ENCODE results near the gene DUSP22.
"Not testable (repeated sequence)": the region's sequence is repeated elsewhere in the genome, so short reads cannot be mapped to it uniquely, and the experiment has no call there.

The DUSP22 gene

GRCh38 chr6:364609-365540 is 72.6 kb downstream of the DUSP22 start:
- no peak for DNase-seq (ENCODE audit: low read depth)

GRCh38 chr6:365835-366234 is 73.5 kb downstream of the DUSP22 start:
- DNase-seq (ENCODE audit: low read depth), result no peak

DNA sequence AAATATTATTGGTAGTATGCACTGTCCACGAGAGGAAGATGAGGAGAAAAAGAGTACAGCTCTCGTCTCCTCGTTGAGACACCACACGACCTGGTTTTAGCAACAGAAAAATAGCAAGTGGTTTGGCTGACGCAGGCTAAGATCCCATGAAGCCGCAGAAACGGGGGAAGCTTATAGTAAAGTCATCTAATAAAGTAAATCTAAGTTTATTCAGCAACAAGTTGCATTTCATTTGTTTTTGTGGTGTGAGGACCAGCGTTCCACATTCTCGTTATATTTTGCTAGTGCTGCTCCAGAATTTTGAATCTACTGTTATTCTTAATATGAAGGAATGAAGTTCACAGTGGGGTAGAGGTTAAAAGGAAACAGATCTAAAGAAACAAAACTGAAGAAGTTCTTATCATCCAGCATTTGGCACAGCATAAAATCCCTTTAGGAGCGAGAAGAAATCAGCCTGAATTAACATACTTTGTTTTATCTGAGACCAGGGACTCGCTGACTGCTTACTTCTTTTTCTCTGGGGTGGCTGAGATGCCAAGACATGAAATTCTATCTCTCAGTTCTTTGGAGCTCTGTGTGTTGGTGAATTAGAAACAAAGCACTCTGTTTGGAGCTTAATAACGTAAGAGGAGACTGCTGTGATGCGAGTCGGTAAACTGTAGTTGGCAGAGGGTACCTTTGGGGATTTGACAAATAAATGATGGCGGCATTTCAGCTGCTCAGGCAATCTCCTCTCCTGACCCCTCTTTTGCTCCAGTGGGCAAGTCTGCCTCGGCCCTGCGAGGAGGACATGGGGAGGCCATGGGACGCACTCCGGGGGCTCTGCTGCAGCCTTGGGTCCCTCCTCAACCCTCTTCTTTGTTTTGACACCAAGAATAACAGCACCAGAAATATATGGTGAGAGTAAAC is 74.4 kb downstream of the DUSP22 start:
- DNase-seq (ENCODE audit: low read depth), result no peak

- DNase-seq (ENCODE audit: low read depth), result no peak
Measured at GRCh38 chr6:367298-367794, 75.1 kb downstream of the DUSP22 start.

DNA sequence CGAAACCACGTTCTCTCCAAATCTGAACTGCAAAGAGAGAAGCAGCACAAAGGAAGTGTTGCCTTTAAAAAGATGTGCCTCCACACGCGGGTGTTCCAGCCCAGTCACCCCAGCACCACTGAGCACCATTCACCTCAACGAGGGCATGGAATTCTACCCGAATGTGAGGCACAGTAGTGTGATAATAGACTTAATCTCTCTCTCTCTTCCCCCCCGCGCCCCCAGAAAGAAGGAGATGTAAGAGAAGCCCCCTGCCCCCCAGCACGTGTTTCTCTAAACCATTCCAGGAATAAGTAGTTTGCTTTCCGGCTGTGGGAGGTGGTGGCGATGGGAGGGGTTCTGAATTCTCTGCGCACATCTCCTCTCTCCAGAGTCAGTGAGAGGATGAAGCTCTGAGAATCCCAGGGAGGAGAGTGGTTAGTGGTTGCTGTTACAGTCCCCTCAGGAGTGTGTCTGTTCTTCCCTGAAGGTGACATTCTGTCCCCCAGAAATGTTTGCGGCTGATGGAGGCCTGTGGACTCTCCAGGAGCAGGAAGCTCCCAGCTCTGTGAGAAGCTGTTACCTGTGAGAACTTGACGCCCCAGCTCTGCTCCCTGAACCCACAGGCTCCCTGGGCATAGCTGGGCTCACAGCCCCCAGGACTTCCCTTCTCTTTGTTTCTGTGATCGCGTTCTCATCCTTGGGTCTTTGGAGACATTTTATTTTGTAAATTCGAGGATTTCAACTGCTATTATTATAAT is 75.8 kb downstream of the DUSP22 start:
- DNase-seq (ENCODE audit: low read depth), result no peak

DNA sequence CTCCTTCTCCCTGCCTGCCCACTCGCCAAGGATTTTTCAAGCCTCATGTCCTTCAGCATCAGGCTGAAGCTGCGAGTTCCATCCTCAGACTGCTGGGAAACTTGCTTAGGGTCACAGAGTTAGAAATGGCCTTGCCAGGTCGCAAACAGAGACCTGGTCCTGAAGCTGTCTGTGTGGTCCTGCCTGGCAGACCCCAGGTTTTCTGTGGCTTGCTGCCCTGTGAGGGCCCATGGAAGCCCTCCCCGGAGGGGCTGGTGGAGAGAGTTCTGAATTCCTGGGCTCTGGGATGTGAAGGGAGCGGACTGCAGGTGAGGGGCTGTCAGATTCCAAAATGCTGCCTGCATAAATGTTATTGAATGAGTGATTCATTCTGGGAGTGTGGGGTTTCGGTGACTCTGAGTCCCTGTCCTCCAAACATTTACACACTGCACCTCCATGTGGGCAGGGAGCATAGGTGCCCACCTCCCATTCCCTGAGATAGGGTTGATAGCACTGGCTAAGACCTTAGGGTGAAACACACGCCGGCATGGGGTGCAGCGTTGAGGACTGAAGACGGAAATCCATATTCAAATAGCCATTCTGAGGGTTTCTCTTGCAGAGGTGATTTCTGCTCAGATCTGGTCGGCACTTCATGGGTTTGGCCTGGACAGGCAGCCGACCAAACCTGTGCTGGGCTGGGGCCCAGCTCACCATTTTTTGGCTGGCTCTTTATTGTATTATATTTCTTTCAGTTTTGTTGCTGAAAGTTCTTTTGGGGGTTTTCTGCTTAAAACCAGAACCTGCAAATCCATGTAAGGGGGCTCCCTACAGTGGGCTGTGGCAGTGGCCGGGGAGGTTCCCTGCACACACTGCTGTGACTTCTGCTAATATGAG is 77.5 kb downstream of the DUSP22 start:
- DNase-seq (ENCODE audit: low read depth), result no peak

- DNase-seq (ENCODE audit: low read depth), result no peak
Measured at GRCh38 chr6:370555-370954, 78.3 kb downstream of the DUSP22 start.

DNA sequence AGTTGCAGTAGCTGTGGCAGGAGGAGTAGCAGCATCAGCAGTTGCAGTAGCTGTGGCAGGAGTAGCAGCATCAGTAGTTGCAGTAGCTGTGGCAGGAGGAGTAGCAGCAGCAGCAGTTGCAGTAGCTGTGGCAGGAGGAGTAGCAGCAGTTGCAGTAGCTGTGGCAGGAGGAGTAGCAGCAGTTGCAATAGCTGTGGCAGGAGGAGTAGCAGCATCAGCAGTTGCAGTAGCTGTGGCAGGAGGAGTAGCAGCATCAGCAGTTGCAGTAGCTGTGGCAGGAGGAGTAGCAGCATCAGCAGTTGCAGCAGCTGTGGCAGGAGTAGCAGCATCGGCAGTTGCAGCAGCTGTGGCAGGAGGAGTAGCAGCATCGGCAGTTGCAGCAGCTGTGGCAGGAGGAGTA is 79.6 kb downstream of the DUSP22 start:
- not testable (repeated sequence) for DNase-seq (ENCODE audit: low read depth)

DNA sequence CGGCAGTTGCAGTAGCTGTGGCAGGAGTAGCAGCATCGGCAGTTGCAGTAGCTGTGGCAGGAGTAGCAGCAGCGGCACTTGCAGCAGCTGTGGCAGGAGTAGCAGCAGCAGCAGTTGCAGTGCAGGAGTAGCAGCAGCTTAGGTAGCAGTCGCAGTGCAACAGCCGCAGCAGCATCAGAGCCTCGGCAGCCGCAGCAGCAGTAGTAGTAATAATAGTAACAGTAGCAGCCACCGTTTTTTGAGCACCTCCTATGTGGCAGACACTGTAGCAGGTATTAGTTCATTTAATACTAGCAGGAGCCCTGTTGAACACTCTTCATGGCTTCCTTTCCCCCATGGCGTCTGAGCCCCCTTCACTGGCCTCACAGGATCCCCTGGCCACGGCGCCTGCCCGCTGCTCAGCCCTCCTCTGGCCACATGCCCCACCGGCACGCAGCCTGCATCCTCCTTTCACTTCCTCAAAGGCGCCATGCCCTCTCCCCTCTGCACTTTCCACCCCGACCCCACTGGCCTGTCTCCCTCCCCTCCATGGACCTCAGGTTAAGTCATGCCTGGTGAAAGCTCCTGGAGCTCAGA is 80.1 kb downstream of the DUSP22 start:
- DNase-seq (ENCODE audit: low read depth), result no peak

GRCh38 chr6:373031-373430 is 80.7 kb downstream of the DUSP22 start:
- DNase-seq (ENCODE audit: low read depth), result no peak

DNA sequence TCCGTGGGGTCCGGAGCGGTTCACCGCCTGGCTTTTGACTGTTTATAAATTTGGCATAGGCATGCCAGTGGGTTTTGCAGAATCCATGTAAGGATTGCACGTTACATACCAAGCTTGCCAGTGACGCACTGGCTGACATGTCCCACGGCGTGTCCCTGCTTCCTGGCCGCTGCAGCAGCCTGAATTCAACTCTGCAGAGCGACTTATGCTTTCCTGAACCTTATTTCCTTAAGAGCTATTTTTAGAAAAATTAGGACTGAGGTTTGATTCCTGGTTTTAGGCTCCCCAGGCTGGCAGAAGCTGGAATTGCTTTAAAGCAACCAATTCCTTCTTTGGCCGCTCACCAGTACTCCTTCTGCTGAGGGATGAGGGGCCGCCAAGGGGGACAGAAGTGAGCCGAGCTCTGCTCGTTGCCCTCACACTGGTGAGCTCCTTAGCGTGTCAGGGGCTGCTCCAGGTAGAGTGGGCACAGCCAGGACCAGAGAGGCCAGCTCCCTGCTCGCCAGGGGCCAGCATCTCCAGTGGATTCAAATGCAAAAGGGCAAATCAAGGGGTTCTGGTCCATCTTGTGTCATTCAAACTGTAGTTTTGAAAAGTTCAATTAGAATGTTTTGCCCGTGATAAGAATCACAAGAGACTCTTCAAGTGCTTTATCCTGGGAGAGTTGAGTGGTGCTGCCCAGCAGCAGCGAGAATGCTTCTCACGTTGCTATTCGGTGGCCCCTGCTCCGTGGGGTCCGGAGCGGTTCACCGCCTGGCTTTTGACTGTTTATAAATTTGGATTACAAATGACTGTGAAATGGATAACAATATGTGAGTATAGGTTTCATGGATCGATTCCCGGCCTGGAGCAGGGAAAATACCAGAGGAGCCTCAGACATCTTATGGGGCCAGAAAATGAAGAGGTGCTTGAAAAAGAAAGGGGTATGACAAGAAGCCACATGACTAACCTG is 81.8 kb downstream of the DUSP22 start:
- DNase-seq (ENCODE audit: low read depth), result no peak

DNA sequence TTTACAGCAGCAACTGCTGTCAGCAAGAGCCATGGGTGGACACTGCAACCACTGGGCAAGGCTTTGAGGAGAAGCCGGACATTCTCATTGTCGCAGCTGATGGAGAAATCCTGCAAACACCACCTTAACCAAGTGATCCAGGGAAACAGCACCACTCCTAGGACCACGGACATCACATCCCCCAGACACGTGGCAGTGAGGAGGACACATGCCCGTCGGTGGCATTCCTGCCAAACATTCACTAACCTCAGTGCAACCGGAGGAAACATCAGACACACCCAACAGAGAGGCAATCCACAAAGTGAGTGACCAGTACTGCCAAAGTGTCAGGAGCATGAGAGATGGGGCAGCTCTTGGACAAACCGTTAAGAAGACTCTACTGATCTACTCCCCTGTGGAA is 82.7 kb downstream of the DUSP22 start:
- DNase-seq (ENCODE audit: low read depth), result no peak

DNA sequence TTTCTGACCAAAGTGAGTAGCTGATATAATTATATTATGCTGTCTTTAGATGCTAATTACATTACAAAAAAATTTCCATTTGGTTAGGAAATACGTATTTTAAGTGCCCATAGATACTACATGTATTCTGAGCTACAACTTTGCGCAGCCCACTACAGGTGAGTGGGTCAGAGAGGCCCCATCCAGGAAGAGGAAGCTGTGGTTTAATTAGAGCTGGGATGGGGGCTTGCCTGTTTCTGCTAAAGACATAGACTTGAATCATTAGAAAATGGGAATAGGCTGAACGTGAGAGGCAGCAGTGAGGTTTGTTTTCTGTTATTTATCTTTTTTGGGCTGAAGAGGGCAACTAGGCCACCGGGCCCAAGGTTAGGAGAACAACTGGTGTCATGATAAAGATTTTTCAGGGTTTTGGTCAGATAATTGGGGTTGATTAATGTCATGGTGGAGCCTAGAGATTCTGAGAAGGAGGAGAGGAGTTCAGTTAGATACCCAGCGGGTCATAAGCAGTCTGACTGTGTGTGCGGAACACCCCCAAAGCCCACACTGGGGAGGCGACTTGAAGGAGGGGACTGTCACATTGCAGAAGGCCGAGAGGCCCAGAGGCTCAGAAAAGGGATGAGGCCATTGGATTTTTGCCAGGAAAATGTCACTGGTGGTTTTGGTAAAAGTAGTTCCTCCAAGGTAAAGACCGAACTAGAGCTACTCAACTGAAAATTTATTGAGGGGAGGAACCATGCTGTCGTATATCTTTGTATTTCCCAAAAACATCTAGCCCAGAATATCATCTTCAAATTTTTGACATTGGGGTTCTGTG is 84.7 kb downstream of the DUSP22 start:
- no peak for DNase-seq (ENCODE audit: low read depth)

- not testable (repeated sequence) for DNase-seq (ENCODE audit: low read depth)
Measured at GRCh38 chr6:377641-378020, 85.3 kb downstream of the DUSP22 start.

GRCh38 chr6:378090-378957 is 86.0 kb downstream of the DUSP22 start:
- no peak for DNase-seq (ENCODE audit: low read depth)

DNA sequence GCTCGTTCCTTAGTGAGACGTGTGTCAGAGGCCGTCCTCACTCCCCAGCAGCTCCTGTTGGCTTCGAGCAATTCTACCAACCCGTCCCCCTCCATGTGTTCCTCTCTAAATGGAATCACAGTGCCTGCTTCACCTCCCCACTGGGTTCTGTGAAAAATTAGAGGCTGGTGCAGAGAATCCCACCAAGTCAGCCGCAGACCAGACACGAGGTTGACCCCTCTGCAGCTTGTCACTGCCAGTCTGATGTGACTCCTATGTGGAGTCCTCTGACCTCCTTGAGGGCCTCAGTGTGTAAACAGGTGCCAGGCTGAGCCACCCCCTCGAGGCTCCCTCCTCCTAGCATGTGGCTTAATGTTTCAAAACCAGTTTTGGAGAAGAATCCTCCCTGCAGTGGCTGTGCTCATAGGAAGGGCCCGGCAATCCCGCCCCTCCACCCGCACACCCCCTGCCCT is 86.7 kb downstream of the DUSP22 start:
- no peak for DNase-seq (ENCODE audit: low read depth)

DNA sequence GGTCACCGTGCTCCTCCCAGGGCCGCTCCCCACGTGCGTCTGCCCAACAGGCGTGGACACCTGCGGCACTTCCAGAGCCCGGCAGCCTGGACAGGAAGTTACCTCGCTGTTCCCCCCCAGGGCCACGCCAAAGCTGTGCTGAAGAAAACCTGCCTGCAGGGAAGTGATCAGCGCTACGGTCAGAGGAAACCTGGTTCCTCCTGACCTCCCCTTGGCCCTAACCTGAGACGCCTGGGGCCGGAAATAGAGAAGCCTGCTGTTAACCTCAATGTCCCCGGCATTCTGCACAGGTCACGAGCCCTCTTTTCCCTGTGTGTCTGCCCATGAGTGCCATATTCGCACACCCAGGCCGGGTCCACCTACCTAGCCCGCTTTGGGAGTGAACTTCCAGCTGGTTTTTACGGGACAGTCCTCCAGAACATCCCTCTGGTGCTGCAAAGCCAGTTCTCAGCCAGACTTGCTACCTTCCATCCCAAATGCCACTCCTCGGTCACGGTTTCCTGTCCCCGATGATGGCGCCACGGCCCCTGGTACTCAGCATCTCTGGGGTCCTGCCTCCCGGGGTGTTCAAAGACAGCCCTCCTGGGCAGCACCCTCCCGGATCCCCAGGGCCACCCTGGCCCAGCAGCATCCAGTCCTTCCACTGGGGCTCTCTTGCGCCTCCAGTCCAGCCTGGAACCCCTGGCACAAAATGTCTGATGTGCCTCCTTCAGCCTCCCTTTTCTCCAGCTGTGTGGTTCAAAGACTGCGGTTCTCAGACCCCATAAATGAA is 87.3 kb downstream of the DUSP22 start:
- no peak for DNase-seq (ENCODE audit: low read depth)

Data from stimulated activated CD8-positive, alpha-beta memory T cell treated with anti-CD3 and anti-CD28 coated beads, Interleukin-7, amount 100 ng/mL, for 24 hours (primary cell).